Astrocyte (in vitro differentiated cells and primary cell): ENCODE data around the gene PRKCA.

ENCODE experiments used
- EZH2 ChIP-seq: IDR thresholded peaks from 2 replicates; pipeline ENCODE4 v1.6.1; 2012; ENCODE audit warnings: mild to moderate bottlenecking, low read length, inconsistent platforms; ENCODE audit not compliant: insufficient read depth
- TF ChIP-seq, protein P1 (sequence below): IDR thresholded peaks from 2 replicates; pipeline ENCODE4 v1.5.1; 2011; ENCODE audit warnings: low read depth, mild to moderate bottlenecking, inconsistent platforms, low read length, moderate library complexity; ENCODE audit not compliant: insufficient read depth

DNA sequence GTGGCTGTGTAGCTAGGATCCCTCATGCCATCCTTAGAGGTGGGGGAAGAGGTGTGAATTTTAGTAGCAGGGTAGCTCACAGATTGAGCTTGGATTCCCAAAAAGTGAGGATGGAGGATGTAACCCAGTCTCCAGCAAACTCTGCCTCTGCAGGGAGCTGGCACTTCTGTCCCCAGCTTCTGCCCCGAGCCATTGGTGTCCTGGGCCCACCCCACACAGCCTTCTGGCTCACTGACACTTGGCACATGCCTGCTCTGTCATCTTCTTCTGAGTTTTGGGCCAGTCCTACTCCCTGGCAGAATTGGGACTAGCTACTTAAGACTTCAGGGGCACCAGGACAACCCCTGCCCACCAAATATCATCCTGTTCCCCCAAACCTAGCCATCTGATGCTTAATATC, 534.8 kb downstream of the PRKCA start:
- TF ChIP-seq, protein P1, sequence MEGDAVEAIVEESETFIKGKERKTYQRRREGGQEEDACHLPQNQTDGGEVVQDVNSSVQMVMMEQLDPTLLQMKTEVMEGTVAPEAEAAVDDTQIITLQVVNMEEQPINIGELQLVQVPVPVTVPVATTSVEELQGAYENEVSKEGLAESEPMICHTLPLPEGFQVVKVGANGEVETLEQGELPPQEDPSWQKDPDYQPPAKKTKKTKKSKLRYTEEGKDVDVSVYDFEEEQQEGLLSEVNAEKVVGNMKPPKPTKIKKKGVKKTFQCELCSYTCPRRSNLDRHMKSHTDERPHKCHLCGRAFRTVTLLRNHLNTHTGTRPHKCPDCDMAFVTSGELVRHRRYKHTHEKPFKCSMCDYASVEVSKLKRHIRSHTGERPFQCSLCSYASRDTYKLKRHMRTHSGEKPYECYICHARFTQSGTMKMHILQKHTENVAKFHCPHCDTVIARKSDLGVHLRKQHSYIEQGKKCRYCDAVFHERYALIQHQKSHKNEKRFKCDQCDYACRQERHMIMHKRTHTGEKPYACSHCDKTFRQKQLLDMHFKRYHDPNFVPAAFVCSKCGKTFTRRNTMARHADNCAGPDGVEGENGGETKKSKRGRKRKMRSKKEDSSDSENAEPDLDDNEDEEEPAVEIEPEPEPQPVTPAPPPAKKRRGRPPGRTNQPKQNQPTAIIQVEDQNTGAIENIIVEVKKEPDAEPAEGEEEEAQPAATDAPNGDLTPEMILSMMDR: no peak
- TF ChIP-seq EZH2: no peak
